ENCODE data around the gene EPHB1.
"Not testable (repeated sequence)": the region's sequence is repeated elsewhere in the genome, so short reads cannot be mapped to it uniquely, and the experiment has no call there.

EPHB1 gene

DNA sequence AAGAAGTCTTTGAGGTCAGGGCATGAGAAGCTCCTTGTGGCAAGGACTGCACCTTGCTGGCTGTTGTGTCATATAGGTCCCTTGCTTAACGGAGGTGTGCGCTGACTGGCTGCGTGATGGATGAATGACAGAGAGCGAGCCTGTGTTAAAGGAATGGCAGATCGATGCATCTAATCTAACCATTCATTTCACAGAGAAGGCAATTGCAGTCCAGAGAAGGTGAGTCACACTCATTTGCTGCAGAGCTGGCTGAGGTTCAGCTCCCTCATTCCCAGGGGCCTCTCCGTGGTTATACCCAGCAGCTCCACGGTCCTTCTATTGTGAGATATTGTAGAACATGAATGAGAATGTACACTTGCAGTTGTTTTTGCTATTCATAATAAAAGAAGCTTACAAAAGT, 289.3 kb downstream of the EPHB1 start:
- no peak for DNase-seq (ENCODE audit: low spot score)

DNA sequence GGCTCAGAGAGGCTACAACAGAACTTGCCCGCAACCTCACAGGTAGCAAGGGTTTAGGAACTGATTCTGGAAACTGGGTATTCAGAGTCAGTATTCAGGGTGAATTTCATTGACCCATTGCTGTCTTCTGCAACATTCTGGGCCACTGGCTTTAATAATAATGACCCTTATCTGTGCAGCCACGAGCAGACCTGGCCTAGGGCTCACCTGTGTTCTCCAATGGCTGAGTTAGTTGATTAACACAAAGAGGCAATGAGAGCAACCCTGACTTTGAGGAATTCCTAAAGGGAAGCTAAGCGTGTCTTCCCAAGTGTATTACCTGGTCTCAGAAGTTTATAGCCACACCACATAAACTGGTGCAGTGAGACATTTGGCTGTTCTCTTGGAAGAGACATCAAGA, 289.9 kb downstream of the EPHB1 start:
- DNase-seq (ENCODE audit: low spot score), result no peak

DNA sequence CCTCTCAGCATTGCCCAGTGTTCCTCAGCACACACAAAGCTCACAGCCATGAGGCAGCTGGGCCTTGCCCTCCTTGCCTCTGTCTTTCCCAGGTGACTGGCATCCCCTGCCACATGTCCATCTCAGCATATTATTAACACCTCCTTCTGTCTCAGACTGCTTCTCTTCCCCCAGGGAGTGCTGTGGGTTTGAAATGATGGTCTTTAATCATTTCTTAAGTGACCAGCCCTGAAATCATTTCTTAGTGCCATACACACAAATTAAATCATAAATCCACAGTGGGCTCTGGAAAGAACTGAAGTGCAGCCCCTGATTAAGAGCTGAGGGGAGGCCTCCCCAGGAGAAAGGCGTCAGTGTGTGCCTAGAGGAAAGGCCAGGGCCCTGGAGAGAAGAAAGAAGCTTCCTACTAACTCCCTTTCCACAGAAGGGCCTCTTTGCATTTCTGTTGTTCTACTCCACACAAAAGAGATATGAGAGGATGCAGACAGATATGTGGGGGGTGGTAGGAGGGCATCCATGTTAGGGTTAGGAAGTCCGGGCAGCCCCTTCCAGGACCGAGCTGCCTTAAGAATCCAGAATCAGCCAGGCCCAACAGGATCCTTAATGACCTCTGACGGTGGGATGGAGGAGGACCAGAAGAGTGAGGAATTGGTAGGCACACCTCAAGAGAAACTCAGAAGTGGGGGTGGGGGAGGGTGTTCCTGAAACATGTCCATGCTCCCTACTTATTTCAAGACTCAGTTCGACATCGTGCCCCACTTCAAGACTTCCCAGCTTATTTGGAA, 290.8 kb downstream of the EPHB1 start:
- DNase-seq (ENCODE audit: low spot score), result no peak

DNA sequence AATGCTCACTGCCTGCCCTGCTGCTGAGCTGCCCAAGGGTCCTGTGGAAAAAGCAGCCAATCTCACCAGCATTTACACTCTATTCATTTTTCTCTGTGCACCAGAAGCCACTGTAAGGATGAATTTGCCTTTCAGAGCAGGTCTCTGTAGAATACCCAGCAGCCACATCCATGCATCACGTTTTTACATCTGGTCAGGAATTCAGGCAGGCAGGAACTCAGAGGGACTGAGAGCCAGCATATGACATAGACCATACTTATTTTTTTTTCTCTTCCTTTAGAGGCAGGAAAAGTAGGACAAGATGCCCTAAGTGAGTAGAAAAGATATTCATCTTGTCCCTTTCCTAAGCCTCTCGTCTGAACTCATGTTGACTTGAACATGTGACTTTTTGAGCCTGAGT, 292.7 kb downstream of the EPHB1 start:
- DNase-seq (ENCODE audit: low spot score), result no peak

DNA sequence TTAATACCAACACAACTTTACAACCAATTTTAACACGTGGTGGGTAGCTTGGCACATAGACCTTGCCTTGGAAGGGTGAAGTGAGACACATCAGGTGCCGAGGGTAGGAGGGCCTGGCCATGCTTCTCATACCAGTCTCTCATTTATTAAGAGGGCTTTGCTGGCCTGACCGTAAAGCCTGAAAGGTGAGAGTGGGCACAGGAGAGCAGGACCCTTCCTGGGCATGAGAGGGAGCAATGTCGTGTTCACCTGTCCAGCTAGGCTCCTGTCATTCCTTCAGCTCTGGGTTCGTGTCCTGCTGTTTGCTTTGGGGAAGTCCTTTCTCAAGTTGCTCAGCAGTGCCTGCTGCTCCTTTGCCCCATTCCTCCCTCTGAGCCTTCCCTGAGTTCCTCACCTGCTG, 294.4 kb downstream of the EPHB1 start:
- no peak for DNase-seq (ENCODE audit: low spot score)

DNA sequence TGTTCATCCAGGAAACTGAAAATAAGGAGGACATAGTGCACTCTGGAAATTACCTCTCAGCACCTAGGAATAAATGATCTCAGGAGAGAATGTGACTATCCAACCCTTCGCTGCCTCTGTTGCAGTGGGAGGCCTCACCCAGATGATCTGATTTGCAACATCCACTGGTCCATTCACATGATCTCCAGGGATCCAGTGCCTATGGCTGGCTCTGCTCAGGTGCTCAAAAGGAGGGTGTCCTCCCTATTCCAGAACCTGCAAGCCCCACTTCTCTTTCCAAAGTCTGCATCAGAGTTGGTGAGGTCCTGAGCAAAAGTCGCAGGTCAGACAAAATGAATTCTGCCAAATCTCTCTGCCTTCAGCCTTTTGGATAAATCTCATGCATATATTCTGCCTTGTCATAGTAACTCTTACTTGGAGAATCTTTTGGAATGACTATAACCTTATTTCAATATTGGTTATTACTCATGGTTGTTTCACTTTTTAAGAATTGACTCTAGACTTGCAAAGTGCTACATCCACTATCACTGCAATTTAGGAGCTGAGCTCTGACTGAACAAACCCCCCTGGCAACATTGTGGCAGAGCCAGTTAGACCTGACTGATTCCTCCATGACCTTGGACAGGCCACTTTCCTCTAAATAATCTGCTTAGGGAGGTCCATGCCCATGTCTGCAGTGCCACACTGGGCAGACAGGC, 295.1 kb downstream of the EPHB1 start:
- DNase-seq (ENCODE audit: low spot score), result no peak

DNA sequence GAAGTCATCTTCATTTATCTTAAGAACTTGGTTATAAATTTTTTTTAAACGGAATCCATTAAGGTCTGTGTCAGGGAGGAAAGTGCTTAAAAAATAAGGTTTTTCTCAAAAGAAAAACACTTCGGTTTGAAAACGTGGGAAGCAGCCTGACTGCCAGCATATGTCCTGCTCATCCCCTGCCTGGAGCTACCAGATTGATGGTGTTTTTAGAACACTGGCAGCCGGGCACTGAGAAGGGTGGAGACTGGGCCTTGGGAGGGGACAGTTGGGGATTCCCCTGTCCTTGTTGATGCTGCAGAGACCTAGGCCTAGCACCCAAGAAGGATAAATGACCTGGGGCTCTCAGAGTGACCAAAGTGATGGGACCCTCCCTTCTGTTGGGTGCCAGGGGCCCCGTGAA, 296.9 kb downstream of the EPHB1 start:
- no peak for DNase-seq (ENCODE audit: low spot score)

DNA sequence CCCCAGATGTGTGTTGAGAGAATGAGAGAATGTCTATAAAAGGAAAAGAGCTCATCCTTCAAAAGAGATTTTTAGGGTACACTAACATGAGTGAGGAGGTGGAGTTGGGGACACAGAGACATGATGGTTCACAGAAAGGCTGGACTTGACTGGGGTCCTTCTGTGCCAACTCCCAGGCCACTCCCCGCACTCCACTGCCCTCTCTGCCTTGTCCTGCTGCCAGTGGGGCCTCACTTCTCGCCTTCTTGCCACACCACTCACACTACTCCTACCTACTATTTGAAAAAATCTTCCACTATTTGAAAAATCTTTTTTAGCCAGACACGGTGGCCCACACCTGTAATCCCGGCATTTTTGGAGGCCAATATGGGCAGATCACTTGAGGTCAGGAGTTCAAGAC, 298.1 kb downstream of the EPHB1 start:
- no peak for DNase-seq (ENCODE audit: low spot score)

DNA sequence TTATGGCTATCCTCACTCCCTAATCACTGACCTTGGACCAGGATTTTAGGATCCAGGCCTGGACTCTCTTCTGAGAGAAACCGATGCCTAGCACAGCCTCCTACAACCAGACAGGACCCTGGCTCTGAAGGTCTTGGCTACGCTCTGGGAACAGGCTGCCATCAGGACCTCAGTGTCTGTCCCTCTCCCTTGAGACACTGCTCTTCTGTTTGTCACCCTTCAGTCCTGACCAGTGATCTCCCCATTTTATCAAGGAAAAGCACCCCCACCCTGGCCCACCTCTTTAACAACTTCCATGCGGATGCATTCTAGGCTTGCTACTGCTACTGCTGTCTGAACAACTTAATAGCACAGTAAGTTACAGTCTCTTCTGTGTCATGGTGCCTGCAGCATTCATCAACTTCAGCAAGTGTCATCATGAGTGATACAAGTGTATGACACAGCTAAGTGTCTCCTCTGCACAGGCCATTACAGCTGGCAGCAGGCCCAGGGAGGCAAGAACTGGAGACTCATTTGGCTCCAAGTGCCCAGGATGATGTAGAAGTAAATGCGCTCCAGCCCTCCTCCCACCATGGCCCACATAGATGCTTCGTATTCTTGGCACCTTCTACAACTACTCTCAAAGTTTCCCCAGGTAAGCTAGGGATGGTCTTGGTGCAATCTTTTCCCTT, 302.4 kb downstream of the EPHB1 start:
- DNase-seq (ENCODE audit: low spot score), result no peak

DNA sequence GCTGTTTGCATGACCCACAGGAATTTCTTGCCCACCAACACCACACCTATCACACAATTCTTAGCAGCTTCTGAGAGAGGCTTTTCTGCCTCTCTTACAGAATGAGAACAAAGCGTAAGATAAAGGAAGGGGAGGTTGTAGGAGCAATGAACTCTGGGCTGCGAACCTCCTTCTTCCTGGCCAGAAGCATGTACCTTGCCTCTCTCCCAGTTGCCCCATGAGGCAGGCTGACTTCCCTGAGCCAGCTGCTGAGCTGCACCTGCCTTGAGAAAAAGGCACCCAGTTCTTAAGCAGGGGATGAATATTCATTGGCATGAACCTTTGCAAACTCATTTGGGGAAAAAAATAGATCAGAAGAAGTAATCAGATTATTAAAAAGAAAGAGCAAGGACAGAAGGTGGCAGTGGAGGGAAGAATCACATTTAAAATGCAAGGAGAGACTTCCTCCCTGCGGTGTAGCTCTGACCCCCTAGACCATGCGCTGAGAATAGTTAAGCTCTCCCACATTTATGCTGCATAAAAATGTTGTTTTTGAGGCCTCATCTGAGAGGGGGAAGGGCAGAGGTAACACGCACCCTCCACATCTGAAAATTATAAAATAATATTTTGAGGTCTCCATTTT, 304.8 kb downstream of the EPHB1 start:
- no peak for DNase-seq (ENCODE audit: low spot score)

DNA sequence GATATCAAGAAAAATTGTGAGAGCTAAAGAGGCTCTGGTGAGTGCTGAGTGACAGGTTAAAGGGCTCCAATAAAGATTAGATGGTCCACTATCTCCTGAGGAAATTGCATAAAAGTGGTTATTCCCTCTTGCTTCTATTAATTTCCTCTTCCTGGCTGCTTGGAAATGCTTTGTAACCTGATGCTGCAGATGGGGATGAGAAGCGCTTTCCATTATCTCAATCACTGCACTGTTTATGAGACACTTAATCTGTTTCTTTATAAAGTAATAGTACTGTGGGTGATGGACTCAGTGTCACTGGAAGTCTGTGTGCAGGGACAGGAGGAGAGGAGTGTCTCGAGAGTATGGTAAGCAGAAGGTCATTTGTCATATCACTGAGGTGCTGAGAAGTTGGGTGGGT, 305.3 kb downstream of the EPHB1 start:
- DNase-seq (ENCODE audit: low spot score), result no peak

DNA sequence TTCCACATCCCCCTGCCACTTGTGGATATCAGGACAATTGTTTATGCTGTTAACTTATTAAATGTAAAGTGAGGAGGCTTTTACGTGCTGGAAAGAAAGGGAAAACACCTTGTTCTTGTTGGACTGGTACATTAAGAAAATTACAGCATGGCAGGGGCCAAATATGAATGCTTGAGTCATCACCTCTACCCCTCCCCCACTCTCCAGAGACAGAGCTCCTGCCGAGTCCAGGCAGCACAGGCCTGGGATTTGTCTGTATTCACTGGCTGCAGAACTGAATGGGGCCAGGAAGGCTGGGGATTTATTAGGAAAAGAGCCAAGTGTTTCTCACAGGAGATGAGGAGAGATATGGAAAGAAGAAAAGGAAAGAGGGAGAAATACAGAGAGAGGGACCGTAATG, 308.9 kb downstream of the EPHB1 start:
- no peak for DNase-seq (ENCODE audit: low spot score)

DNA sequence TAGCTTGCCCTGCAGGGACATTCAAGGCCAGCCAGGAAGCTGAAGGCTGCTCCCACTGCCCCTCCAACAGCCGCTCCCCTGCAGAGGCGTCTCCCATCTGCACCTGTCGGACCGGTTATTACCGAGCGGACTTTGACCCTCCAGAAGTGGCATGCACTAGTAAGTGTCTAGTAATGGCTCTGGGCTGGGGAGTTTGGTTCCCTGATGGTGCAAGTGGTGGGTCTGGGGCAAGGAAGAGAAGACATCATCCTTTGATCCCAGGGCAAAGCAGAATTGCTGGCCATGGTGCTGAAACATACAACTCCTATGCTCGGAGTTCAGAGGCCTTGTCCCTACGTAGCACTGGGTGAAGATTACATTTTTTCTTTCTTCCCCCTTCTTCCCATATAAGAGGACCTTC, 311.4 kb downstream of the EPHB1 start:
- DNase-seq (ENCODE audit: low spot score), result no peak

DNA sequence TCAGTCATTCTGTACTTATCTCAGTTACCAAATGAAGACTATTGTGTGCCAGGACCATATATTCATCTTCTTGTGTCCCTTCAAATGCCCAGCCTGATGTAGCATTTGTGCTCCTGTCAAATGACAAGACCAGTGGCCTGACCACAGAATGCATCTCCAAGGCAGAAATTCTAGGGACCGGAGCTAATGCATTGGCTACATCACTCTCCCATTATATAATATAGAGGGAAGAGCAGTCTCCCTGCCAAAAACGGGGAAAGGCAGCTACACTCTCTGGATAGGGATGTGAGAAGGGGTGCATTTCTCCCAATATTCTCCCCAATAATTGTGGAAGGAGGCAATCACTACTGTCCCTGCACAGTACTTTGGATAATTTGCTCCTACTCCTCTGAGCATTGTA, 312.0 kb downstream of the EPHB1 start:
- DNase-seq (ENCODE audit: low spot score), result no peak

DNA sequence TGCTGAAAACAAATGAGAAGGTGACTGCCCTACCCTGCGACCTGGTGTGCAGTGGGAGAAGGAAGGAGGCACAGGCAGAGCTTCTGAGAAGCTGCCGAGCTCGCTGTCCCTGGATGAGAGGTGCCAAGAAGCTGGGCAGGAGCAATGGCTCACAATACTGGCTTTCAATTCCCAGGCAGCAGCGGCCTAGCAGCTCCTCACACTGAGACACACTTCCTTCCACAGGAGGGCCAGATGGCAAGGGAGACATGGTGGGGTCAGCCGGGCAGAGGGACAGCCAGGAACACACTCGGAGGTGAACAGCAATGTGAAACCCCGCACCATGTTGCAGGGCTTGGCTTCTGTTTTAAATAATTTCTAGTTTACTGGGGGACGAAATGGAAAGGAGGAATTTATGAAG, 314.6 kb downstream of the EPHB1 start:
- DNase-seq (ENCODE audit: low spot score), result no peak

DNA sequence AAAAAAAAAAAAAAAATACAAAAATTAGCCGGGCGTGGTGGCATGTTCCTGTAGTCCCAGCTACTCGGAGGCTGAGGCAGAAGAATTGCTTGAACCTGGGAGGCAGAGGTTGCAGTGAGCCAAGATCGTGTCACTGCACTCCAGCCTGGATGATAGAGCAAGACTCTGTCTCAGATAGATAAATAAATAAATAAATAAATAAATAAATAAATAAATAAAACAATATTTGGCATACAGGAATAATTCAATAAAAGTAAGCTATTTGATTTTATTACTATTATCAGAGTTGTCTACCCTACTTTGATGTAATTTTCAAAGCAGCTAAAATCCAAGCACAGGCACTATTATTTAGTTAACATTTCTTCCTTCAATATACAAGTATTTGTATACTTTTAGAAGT, 319.5 kb downstream of the EPHB1 start:
- DNase-seq (ENCODE audit: low spot score), result not testable (repeated sequence)

DNA sequence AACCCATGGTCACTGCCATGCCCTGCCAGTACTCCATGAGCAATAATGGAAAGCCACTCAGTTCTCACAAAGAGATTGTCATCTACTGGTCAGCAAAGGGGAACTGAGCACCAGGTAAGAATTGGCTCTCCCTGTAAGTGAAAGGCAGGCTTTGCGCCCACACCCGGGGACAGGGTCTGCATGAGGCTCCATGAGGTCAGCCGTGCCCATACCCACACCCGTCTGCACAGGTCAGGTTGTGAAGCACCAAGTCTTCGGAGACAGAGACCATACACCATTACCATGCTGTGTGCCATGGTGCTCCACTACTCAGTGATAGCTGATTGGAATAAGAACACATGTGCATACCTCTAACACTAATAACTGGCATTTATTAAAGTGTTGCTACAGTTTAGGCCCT, 322.9 kb downstream of the EPHB1 start:
- no peak for DNase-seq (ENCODE audit: low spot score)

DNA sequence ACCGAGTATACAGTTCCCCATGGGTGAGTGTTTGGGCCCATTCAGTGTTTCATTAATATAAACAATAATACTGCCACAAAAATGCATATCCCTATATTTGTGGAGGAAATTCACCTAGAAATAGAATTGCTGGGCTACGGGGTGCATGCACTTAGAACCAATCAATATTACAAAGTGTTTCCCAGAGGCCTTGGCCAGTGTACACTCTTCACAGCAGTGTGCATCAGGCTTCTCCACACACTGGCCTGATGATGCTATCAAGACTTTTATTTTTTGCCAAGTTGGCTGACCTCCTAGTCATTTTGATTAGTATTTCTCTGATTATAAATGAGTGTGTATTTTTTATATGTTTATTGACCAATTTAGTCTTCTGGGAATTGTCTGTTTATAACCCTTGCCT, 323.7 kb downstream of the EPHB1 start:
- no peak for DNase-seq (ENCODE audit: low spot score)

DNA sequence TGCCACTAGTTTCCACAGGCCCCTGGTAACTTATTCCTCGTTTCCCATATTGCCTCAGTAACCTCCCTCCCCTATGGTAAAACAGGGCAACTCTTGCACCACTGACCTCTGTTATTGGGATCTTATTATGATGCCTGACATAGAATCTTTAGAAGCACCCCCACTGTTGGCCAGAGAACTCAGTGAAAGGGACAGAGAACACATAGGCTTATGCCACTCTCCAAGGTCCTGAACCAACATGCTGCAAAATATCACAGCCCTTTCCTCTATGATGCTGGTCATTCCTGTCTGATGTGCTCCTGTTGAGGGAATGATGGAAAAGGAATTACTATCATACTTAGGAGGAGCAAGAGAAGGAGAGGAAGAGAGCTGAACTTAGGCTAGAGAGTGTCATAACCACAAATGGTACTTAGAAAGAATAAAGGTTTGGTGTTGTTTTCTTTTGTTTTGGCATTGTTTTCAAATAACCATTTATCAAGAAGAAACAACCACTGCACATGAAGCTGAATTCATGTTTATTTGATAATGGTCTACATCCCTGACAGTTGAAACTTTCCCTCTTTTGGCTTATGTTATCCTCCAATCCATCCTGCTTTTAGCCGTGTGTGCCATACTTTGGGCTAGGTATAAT, 330.2 kb downstream of the EPHB1 start:
- no peak for DNase-seq (ENCODE audit: low spot score)

DNA sequence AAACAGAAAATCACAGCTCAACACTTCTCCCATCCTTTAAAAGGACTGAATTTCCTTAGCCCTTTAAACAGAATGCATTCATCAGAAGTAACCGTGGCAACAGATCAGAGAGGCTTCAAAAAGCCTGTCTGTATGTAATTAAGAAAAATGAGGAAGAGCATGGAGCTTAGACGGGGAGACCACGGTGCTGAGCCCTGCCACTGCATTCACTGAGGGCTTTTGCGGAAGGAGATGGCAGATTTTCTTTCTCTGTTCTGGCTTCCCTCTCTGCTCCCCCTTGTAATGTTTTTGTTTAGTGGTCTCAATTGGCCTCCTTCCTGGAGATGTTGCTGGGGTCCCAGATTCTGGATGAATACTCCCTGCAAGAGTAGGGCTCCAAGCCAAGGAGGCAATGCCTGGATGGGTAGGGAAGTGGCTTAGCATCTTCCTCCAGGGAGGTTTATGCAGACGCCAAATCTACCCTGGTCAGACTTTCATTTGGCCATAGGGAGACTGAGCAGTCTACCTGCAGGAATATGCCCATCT, 332.9 kb downstream of the EPHB1 start:
- no peak for DNase-seq (ENCODE audit: low spot score)

DNA sequence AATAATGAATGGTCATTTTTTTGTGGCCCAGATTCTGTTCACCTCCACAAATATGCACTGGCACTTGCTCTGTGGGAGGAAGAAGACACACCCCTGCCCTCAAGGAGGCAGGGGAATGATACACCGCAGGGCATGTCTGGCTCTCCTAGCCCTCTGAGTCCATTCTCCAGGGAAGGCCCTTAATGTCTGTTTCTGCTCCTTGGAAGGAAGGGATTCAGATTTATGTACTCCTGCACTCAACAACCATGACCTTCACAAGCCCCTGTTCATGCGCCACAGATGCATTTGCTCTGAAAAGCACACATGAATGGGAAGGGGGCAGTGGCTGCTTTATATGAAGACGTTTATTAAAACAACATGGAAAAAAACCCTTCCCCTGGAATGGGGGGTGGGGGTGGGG, 333.8 kb downstream of the EPHB1 start:
- DNase-seq (ENCODE audit: low spot score), result no peak

DNA sequence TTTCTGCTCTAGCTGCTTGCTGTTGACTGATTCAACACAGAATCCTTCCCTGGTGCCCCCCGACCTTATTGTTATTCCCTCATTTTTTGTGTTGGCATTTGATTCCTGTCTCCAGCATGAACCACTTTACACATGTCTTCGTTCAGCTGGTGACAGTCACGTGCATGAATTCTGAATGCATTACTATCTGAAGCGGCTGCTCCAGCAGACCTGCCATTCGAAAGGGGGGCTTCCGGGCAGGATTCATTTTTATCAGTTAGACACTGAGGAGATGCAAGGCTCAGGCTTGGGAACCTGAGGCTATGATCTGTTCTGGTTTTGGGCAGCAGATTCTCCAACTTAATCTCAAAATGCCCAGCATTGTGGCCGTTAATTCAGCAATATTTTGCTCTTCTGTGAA, 336.2 kb downstream of the EPHB1 start:
- no peak for DNase-seq (ENCODE audit: low spot score)
